ENCODE measurements around the gene SIPA1L3.

- no peak for TF ChIP-seq CTCF (IDR thresholded peaks at IDR 0.05; ENCODE audit: low read length)
- TF ChIP-seq EZH2 (optimal IDR thresholded peaks at IDR 0.05; ENCODE audit: low read depth, low read length): no peak
Observed at GRCh38 chr19:37926255-37926654, 19.2 kb downstream of the SIPA1L3 start.
